Activated naive CD4-positive, alpha-beta T cell treated with Interleukin-2 at 50 U/mL for 16 hours (primary cell): Measurements from ENCODE around the gene ZACN.

Source experiments
- DNase-seq: peaks from one replicate; pipeline ENCODE4 v3.0.0-alpha.2; 2020

ZACN gene

GRCh38 chr17:76082326-76083251, 3.6 kb downstream of the ZACN start:
- DNase-seq: no peak

- no peak for DNase-seq
Observed at GRCh38 chr17:76083536-76084182, 4.7 kb downstream of the ZACN start.

- no peak for DNase-seq
Observed at GRCh38 chr17:76085066-76085730, 6.2 kb downstream of the ZACN start.

- no peak for DNase-seq
Observed at GRCh38 chr17:76085731-76086366, 6.9 kb downstream of the ZACN start.

- DNase-seq: no peak
Observed at GRCh38 chr17:76086384-76086783, 7.4 kb downstream of the ZACN start.

- no peak for DNase-seq
Observed at GRCh38 chr17:76087531-76087930, 8.5 kb downstream of the ZACN start.

GRCh38 chr17:76088041-76088867, 9.3 kb downstream of the ZACN start:
- no peak for DNase-seq

GRCh38 chr17:76088868-76089576, 10.0 kb downstream of the ZACN start:
- no peak for DNase-seq

GRCh38 chr17:76089680-76090516, 10.9 kb downstream of the ZACN start:
- DNase-seq: no peak

- no peak for DNase-seq
Observed at GRCh38 chr17:76090517-76091129, 11.6 kb downstream of the ZACN start.

- peak; percentile 21 for DNase-seq
Observed at GRCh38 chr17:76091526-76092286, 12.7 kb downstream of the ZACN start.

- DNase-seq: no peak
Observed at GRCh38 chr17:76092526-76093413, 13.8 kb downstream of the ZACN start.

- DNase-seq: no peak
Observed at GRCh38 chr17:76094046-76094445, 15.1 kb downstream of the ZACN start.

- no peak for DNase-seq
Observed at GRCh38 chr17:76095943-76096342, 17.0 kb downstream of the ZACN start.

GRCh38 chr17:76097716-76098295, 18.8 kb downstream of the ZACN start:
- no peak for DNase-seq

GRCh38 chr17:76102944-76103273, 23.9 kb downstream of the ZACN start:
- no peak for DNase-seq

GRCh38 chr17:76103274-76104139, 24.5 kb downstream of the ZACN start, which contains the start of gene EXOC7:
EXOC7 (minus strand) TSS chr17:76103787; CDS start chr17:76103692, 95 bp downstream.
- peak; percentile 94 for DNase-seq
